Measurements from ENCODE around the gene LRIG3.
"Not testable (repeated sequence)": the region's sequence is repeated elsewhere in the genome, so short reads cannot be mapped to it uniquely, and the experiment has no call there.

GRCh38 chr12:58855630-58856029, 64.7 kb downstream of the LRIG3 start:
- TF ChIP-seq, protein P1, sequence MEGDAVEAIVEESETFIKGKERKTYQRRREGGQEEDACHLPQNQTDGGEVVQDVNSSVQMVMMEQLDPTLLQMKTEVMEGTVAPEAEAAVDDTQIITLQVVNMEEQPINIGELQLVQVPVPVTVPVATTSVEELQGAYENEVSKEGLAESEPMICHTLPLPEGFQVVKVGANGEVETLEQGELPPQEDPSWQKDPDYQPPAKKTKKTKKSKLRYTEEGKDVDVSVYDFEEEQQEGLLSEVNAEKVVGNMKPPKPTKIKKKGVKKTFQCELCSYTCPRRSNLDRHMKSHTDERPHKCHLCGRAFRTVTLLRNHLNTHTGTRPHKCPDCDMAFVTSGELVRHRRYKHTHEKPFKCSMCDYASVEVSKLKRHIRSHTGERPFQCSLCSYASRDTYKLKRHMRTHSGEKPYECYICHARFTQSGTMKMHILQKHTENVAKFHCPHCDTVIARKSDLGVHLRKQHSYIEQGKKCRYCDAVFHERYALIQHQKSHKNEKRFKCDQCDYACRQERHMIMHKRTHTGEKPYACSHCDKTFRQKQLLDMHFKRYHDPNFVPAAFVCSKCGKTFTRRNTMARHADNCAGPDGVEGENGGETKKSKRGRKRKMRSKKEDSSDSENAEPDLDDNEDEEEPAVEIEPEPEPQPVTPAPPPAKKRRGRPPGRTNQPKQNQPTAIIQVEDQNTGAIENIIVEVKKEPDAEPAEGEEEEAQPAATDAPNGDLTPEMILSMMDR (IDR thresholded peaks at IDR 0.05; ENCODE audit: poor library complexity, severe bottlenecking): not testable (repeated sequence)
- TF ChIP-seq, protein P2, sequence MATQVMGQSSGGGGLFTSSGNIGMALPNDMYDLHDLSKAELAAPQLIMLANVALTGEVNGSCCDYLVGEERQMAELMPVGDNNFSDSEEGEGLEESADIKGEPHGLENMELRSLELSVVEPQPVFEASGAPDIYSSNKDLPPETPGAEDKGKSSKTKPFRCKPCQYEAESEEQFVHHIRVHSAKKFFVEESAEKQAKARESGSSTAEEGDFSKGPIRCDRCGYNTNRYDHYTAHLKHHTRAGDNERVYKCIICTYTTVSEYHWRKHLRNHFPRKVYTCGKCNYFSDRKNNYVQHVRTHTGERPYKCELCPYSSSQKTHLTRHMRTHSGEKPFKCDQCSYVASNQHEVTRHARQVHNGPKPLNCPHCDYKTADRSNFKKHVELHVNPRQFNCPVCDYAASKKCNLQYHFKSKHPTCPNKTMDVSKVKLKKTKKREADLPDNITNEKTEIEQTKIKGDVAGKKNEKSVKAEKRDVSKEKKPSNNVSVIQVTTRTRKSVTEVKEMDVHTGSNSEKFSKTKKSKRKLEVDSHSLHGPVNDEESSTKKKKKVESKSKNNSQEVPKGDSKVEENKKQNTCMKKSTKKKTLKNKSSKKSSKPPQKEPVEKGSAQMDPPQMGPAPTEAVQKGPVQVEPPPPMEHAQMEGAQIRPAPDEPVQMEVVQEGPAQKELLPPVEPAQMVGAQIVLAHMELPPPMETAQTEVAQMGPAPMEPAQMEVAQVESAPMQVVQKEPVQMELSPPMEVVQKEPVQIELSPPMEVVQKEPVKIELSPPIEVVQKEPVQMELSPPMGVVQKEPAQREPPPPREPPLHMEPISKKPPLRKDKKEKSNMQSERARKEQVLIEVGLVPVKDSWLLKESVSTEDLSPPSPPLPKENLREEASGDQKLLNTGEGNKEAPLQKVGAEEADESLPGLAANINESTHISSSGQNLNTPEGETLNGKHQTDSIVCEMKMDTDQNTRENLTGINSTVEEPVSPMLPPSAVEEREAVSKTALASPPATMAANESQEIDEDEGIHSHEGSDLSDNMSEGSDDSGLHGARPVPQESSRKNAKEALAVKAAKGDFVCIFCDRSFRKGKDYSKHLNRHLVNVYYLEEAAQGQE (IDR thresholded peaks at IDR 0.05; ENCODE audit: borderline replicate concordance): not testable (repeated sequence)
- not testable (repeated sequence) for TF ChIP-seq POLR2AphosphoS5 (IDR thresholded peaks at IDR 0.05); EP300 (conservative IDR thresholded peaks at IDR 0.05; ENCODE audit: poor library complexity, severe bottlenecking); EZH2 (IDR thresholded peaks at IDR 0.05; ENCODE audit: borderline replicate concordance, insufficient read depth, low read length, poor library complexity, severe bottlenecking); RAD21 (conservative IDR thresholded peaks at IDR 0.05); MXI1 (conservative IDR thresholded peaks at IDR 0.05; ENCODE audit: poor library complexity, severe bottlenecking)
